ENCODE results near the gene TNKS1BP1.
A peak's percentile ranks its signal among the peaks of the same experiment; 100 is the strongest.

The TNKS1BP1 gene

GRCh38 chr11:57330029-57330428 is 5.3 kb upstream of the TNKS1BP1 start:
- no peak for DNase-seq (ENCODE audit: low read depth, low spot score)

- no peak for DNase-seq (ENCODE audit: low read depth, low spot score)
These were observed 3.0 kb upstream of the TNKS1BP1 start for GRCh38 chr11:57327721-57328120.

DNA sequence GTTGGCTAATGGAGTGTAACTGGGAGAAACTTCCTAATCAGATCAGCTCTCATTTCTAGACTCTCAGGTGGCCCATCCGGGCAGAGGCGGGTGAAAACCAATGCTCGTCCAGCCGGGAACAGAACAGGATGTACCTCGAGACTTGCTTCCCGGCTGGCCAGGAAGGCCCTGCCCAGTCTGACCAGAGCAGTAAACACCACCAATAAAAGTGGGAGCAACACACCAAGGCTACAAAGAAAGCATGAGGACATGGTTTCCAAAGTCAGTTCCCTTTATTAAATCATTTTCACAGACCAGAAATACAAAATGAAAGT is 940 bp upstream of the TNKS1BP1 start:
- DNase-seq (ENCODE audit: low read depth, low spot score) = no peak

GRCh38 chr11:57324154-57324885 is 432 bp downstream of the TNKS1BP1 start:
- peak; percentile 86 for DNase-seq (ENCODE audit: low read depth, low spot score)

DNA sequence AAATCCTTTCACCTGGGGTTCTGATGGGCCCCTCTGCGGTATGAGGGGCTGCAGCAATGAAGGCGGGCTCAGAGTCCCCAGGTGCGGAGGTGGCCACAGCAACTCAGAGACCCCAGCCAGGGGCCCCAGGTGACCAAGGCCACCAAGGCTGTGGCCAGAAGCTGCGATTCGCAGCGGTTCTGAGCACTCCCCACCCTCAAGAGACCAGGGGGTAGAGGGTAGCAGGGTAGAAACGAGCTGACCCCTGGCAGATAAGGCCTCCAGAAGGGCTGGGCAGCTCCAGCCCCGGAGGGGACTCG is 948 bp downstream of the TNKS1BP1 start:
- no peak for DNase-seq (ENCODE audit: low read depth, low spot score)

DNA sequence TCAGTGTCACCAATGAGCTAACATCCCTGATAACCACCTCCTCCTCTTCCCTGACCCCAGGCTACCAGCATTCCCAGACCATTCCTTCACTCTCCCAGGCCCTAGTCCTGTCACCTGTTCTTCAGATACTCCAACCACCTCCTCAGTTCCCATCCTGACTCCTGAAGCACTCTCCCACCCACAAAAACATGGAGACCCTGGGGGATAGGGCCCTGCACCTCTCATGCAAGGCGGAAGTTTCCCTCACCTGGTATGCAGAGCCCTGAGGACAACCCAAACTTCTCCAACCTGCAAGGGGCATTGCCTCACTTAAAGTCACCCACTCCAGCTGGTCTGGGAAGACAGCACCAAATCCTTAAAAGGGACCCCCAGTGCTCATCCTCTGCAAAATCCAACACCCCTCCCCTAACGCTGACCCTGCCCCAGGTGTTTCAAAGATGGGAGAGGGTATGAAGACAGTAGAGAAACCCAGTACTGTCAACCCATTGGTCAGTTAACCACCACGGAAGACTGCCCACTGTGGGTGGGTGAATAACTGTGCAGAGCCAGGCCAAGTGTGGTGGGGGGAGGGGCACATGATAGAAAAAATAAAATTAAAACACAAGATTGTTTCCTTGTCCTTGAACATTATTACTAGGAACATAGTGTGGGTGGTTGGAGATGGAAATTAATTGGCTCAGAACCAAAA is 1.4 kb downstream of the TNKS1BP1 start:
- DNase-seq (ENCODE audit: low read depth, low spot score) = peak; percentile 72

DNA sequence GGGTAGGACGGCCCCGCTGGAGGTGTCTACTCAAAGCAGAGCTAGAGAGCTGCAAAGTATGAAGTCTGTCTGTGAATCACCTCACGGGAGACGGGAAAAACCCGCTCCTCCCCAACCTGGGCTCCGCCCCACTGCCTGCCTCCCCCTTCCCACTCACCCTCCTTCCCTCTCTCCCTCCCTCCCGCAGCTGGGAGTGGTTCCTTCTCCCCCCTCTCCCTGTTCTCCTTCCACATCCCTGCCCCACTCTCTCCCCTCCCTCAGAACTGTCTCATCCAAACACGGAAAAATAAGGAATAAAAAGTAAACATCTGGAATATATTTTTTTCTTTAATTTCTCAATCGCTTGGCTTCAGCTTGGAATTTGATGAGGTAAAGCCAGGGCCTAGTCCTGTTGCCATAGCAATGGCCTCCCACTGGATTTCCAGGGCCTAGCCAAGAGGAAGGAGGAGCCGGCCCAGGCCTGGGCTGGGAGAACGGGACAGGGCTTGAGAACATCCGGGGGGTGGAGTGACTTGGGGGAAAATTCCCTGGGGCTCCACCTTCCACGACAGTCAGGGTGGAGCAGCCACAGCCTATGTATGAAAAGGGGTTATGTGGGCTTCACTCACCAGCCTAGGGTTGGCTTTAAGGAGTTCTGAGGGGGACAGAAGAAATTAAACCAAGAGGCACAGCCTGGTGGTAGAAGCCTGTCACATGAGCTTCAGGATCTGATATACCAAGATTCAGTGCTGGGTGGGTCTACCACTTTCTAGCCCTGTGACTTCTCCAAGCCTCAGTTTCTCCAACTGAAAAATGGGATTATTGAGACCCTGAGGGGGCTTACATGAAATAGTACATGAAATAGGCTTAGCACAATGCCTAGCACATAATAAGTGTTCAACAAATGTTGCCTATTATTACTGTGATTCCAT is 2.2 kb downstream of the TNKS1BP1 start:
- peak; percentile 84 for DNase-seq (ENCODE audit: low read depth, low spot score)

DNA sequence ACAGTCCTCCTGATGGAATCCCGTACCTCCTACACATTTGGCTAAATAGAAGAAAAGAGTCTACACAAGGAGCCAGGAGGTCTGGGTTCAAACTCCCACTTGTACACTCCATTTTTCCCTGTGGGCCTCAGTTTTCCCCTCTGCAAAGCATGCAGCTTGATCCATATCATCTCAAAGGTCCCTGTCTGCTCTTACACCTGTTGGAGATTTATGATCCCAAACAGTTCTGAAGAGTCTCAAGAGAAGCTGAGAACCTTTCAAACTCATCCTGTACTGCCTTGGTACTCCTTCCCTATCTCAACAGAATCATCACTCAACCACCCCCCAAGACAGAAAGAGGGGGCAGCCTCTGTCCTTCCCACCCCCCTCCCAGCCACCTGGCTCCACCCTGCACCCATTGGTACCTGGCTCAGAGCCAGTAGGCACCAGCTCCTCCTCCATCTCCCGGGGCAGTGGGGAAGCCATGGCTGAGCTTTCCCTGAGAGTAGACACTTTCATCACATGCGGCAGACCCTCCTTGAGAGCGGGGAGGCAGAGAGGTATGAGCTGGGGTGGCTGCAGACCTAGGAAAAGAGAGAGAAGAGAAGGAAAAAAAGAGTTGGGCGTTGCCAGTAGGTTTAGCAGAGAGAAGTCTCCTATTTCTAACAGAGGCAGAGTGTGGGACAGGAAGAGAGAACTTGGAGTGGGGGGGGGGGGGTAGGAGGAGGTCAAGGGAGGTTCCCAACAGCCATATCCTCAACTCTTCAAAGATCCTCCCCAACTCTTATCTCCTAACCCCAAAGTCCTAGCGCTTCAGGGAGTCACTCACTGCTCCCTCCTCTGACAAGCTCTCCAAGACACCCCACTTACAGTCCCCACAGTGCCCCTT is 3.1 kb downstream of the TNKS1BP1 start:
- DNase-seq (ENCODE audit: low read depth, low spot score) = no peak

DNA sequence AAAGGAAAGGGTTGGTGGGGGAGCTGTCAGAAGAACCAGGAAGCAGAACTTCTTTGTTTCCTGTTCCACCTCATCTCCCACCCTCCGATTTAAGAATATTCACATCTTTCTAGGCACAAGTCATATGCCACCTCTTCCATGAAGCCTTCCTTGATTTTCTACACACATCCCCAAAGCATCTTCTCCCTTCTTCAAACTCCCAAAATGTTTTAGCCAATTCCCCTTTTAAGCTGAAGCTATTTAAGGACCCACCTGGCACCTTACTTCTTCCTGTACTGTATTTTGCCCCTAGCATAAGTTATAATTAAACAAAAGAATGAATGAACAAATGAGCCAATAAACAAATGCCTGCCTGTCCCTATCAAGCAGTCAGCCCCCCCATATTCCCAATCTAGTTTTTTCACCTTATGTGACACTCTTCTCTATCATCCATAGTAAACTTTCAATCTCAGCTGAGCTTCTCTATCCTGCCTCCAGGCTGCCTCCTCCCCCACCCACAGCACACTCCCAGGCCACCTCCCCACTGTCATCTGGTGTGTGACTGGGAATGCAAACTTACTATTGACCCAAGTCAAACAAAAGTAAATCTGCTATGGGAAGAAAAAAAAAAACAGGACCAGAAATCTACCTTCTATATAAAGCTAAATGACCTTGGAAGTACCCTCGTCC is 3.9 kb downstream of the TNKS1BP1 start:
- no peak for DNase-seq (ENCODE audit: low read depth, low spot score)

GRCh38 chr11:57320067-57320718 is 4.6 kb downstream of the TNKS1BP1 start:
- no peak for DNase-seq (ENCODE audit: low read depth, low spot score)

GRCh38 chr11:57318178-57318577 is 6.6 kb downstream of the TNKS1BP1 start:
- no peak for DNase-seq (ENCODE audit: low read depth, low spot score)

DNA sequence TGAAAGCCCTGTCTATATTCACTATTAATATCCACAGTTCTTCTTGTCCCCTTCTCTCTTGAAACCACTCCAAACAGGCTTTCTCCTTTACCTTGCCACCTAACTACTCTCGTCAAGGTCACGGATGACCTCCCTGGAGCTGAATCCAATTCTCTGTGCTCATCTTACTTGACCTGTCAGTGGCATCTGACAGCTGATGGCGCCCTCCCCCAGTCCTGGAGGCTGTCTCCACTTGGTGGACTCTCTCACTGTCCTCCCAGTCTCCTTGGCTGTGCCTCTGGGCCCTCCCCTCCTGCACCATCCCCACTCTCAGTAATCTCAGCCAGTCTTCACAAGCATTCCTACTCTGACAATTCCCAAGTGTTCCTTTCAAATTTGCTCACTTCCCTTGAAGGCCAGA is 8.7 kb downstream of the TNKS1BP1 start:
- DNase-seq (ENCODE audit: low read depth, low spot score) = no peak

GRCh38 chr11:57315491-57315890 is 9.3 kb downstream of the TNKS1BP1 start:
- no peak for DNase-seq (ENCODE audit: low read depth, low spot score)

- DNase-seq (ENCODE audit: low read depth, low spot score) = no peak
These were observed 10.4 kb downstream of the TNKS1BP1 start for GRCh38 chr11:57314221-57314973.

- DNase-seq (ENCODE audit: low read depth, low spot score) = peak; percentile 37
These were observed 11.0 kb downstream of the TNKS1BP1 start for GRCh38 chr11:57313788-57314135.

DNA sequence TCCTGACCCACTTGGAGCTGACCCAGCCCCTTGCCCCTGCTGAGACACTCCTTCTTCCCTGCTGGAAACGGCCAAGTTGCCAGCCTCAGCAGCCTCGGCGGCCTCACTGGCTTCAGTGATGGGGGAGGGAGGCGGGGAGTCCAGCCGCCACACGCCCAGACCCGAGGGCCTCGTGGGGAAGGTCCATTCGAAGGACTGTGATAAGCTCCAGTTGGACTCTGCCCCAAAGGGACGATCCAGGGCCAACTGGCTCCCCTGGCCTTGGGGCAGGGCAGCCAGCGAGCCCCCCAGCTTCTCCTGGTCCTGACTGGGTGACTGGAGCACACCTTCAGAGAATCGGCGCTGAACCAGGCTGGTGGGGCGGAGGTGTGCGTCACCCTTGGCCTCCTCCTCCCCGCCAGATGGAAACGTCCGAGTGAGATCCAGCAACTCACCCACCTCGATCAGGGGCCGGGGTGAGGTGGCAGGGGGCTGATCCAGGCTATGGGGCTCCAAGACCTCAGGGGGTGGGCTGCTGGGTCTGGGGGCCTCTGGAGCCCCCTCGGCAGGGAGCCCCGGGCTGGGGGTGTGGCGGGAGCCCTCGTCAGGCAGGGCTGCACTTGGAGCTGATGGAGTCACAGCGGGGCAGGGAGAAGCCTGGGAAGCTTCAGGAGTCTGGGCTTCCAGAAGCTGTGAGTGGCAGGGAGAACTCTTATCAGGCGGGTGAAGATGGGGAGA is 11.5 kb downstream of the TNKS1BP1 start:
- no peak for DNase-seq (ENCODE audit: low read depth, low spot score)

- peak; percentile 34 for DNase-seq (ENCODE audit: low read depth, low spot score)
These were observed 12.2 kb downstream of the TNKS1BP1 start for GRCh38 chr11:57312511-57313021.

DNA sequence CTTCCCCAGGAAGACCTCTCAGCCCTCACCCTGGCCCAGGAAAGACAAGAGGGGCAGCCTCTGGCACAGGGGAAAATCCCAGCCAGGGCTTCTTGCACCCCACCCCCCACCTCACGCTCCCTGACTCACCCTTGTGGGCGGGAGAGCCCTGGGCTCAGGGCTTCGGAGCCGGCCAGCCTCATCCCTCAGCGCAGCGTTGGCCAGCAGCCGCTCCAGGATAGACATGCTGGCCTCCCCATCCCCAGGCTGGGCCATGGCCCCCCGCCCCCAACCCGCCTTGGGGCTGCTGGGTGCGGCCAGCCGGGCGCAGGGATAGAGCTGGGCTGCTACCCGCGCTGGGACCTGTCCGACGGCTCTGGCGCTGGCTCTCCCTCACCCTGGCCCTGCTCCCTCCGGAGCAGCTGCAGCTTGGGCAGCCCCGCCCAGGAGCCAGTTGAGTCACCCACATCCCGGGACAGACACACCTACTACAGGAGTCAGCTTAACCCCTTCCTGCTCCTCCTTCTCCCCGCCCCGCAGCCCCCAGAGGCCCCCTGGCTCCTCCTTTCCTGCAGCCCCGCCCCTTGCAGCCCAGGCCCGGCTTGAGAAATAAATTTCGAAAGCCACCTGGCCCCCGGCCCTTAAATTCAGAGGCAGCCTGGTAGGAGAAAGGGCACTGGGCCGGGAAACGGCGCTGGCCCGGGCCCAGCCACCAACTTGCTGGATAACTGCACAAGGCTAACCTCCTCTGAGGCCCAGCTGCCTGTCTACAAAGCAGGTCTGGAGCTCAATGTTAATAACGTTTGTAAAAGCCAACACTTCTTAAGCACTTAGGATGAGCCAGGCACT is 13.4 kb downstream of the TNKS1BP1 start:
- peak; percentile 96 for DNase-seq (ENCODE audit: low read depth, low spot score)

Measured in ELF-1 (cell line).